ENCODE measurements around the gene RNF44. TPM values are rescaled to one million over a fixed set of nuclear protein-coding genes. Genes with fewer than 3 reads are reported as not detected.

Gene RNF44
- total RNA-seq, 1 donor from 2014 or later = 70.3 TPM

- DNase-seq (ENCODE audit: low spot score) = no peak
Observed at GRCh38 chr5:176521286-176521685, 15.9 kb downstream of the RNF44 start.

GRCh38 chr5:176519810-176520720, 17.1 kb downstream of the RNF44 start:
- intact Hi-C loops (cut with micrococcal nuclease) = no loop called here
- Mint-ChIP-seq H3K36me3 (ENCODE audit: low read depth) (no peaks in the 10 kb centered on the region), H3K9me3 (no peaks in the 10 kb centered on the region), H3K27me3 (ENCODE audit: low read depth) (no peaks in the 10 kb centered on the region), H3K4me3 (ENCODE audit: low read depth) (no peak overlapping the region), H3K27ac (no peak overlapping the region), H3K4me1 (ENCODE audit: low read depth) (peaks cover 12% of the 10 kb centered on the region)
- no peak for DNase-seq (ENCODE audit: low spot score)

More at GRCh38 chr5:176521286-176521685, 15.9 kb downstream of the RNF44 start:
- Mint-ChIP-seq H3K36me3 (ENCODE audit: low read depth) (peaks cover 5% of the 10 kb centered on the region), H3K4me3 (ENCODE audit: low read depth) (no peak overlapping the region), H3K9me3 (no peaks in the 10 kb centered on the region), H3K4me1 (ENCODE audit: low read depth) (peaks cover 9% of the 10 kb centered on the region), H3K27ac (no peak overlapping the region), H3K27me3 (ENCODE audit: low read depth) (no peaks in the 10 kb centered on the region)
- intact Hi-C loops (cut with micrococcal nuclease) = no loop called here

- intact Hi-C loops (cut with micrococcal nuclease) = no loop called here
- H3K27ac Mint-ChIP-seq = no peak overlapping the region
- H3K9me3 Mint-ChIP-seq = no peaks in the 10 kb centered on the region
- no peak for DNase-seq (ENCODE audit: low spot score)
- no peaks in the 10 kb centered on the region for H3K36me3 Mint-ChIP-seq (ENCODE audit: low read depth)
- H3K4me3 Mint-ChIP-seq (ENCODE audit: low read depth) = no peak overlapping the region
- H3K4me1 Mint-ChIP-seq (ENCODE audit: low read depth) = peaks cover 13% of the 10 kb centered on the region
- H3K27me3 Mint-ChIP-seq (ENCODE audit: low read depth) = no peaks in the 10 kb centered on the region
Observed at GRCh38 chr5:176517053-176517661, 20.0 kb downstream of the RNF44 start.

GRCh38 chr5:176515396-176515795, 21.8 kb downstream of the RNF44 start:
- Mint-ChIP-seq H3K36me3 (ENCODE audit: low read depth) (no peaks in the 10 kb centered on the region), H3K27me3 (ENCODE audit: low read depth) (no peaks in the 10 kb centered on the region), H3K4me3 (ENCODE audit: low read depth) (no peak overlapping the region), H3K9me3 (no peaks in the 10 kb centered on the region), H3K27ac (no peak overlapping the region), H3K4me1 (ENCODE audit: low read depth) (peaks cover 13% of the 10 kb centered on the region)
- intact Hi-C loops (cut with micrococcal nuclease) = no loop called here
- DNase-seq (ENCODE audit: low spot score) = no peak

- peaks cover 13% of the 10 kb centered on the region for H3K4me1 Mint-ChIP-seq (ENCODE audit: low read depth)
- H3K9me3 Mint-ChIP-seq = no peaks in the 10 kb centered on the region
- no peaks in the 10 kb centered on the region for H3K27me3 Mint-ChIP-seq (ENCODE audit: low read depth)
- no peak for DNase-seq (ENCODE audit: low spot score)
- H3K36me3 Mint-ChIP-seq (ENCODE audit: low read depth) = peaks cover 6% of the 10 kb centered on the region
- intact Hi-C loops (cut with micrococcal nuclease) = no loop called here
- H3K27ac Mint-ChIP-seq = no peak overlapping the region
- H3K4me3 Mint-ChIP-seq (ENCODE audit: low read depth) = no peak overlapping the region
Observed at GRCh38 chr5:176514244-176514950, 22.8 kb downstream of the RNF44 start.

- Mint-ChIP-seq H3K27ac (no peak overlapping the region), H3K9me3 (no peaks in the 10 kb centered on the region)
- intact Hi-C loops (cut with micrococcal nuclease) = no loop called here
Observed at GRCh38 chr5:176513788-176514187, 23.4 kb downstream of the RNF44 start.

GRCh38 chr5:176508603-176509002, 28.6 kb downstream of the RNF44 start:
- intact Hi-C loops (cut with micrococcal nuclease) = no loop called here
- Mint-ChIP-seq H3K36me3 (ENCODE audit: low read depth) (peaks cover 53% of the 10 kb centered on the region), H3K4me3 (ENCODE audit: low read depth) (no peak overlapping the region), H3K27me3 (ENCODE audit: low read depth) (no peaks in the 10 kb centered on the region), H3K9me3 (no peaks in the 10 kb centered on the region), H3K27ac (no peak overlapping the region), H3K4me1 (ENCODE audit: low read depth) (peaks cover 4% of the 10 kb centered on the region)
- DNase-seq (ENCODE audit: low spot score) = no peak

More at GRCh38 chr5:176513788-176514187, 23.4 kb downstream of the RNF44 start:
- peaks cover 13% of the 10 kb centered on the region for H3K4me1 Mint-ChIP-seq (ENCODE audit: low read depth)
- H3K4me3 Mint-ChIP-seq (ENCODE audit: low read depth) = no peak overlapping the region
- H3K27me3 Mint-ChIP-seq (ENCODE audit: low read depth) = no peaks in the 10 kb centered on the region
- H3K36me3 Mint-ChIP-seq (ENCODE audit: low read depth) = peaks cover 12% of the 10 kb centered on the region
- no peak for DNase-seq (ENCODE audit: low spot score)

GRCh38 chr5:176507911-176508310, 29.3 kb downstream of the RNF44 start:
- Mint-ChIP-seq H3K9me3 (no peaks in the 10 kb centered on the region), H3K27me3 (ENCODE audit: low read depth) (no peaks in the 10 kb centered on the region), H3K27ac (no peak overlapping the region)

GRCh38 chr5:176503496-176503895, 33.7 kb downstream of the RNF44 start:
- intact Hi-C loops (cut with micrococcal nuclease) = no loop called here
- no peak for DNase-seq (ENCODE audit: low spot score)
- H3K27me3 Mint-ChIP-seq (ENCODE audit: low read depth) = no peaks in the 10 kb centered on the region
- H3K9me3 Mint-ChIP-seq = no peaks in the 10 kb centered on the region
- no peak overlapping the region for H3K27ac Mint-ChIP-seq
- no peaks in the 10 kb centered on the region for H3K4me1 Mint-ChIP-seq (ENCODE audit: low read depth)
- H3K4me3 Mint-ChIP-seq (ENCODE audit: low read depth) = no peak overlapping the region
- peaks cover 78% of the 10 kb centered on the region for H3K36me3 Mint-ChIP-seq (ENCODE audit: low read depth)

More at GRCh38 chr5:176507911-176508310, 29.3 kb downstream of the RNF44 start:
- Mint-ChIP-seq H3K4me1 (ENCODE audit: low read depth) (peaks cover 2% of the 10 kb centered on the region), H3K4me3 (ENCODE audit: low read depth) (no peak overlapping the region), H3K36me3 (ENCODE audit: low read depth) (peaks cover 58% of the 10 kb centered on the region)
- intact Hi-C loops (cut with micrococcal nuclease) = no loop called here
- DNase-seq (ENCODE audit: low spot score) = no peak

GRCh38 chr5:176501333-176501732, 35.9 kb downstream of the RNF44 start:
- Mint-ChIP-seq H3K36me3 (ENCODE audit: low read depth) (peaks cover 77% of the 10 kb centered on the region), H3K9me3 (no peaks in the 10 kb centered on the region), H3K27me3 (ENCODE audit: low read depth) (no peaks in the 10 kb centered on the region), H3K4me1 (ENCODE audit: low read depth) (no peaks in the 10 kb centered on the region), H3K4me3 (ENCODE audit: low read depth) (no peak overlapping the region), H3K27ac (no peak overlapping the region)
- intact Hi-C loops (cut with micrococcal nuclease) = no loop called here
- no peak for DNase-seq (ENCODE audit: low spot score)

- no peak for DNase-seq (ENCODE audit: low spot score)
- H3K27ac Mint-ChIP-seq = no peak overlapping the region
- H3K36me3 Mint-ChIP-seq (ENCODE audit: low read depth) = peaks cover 81% of the 10 kb centered on the region
- no peaks in the 10 kb centered on the region for H3K27me3 Mint-ChIP-seq (ENCODE audit: low read depth)
- H3K9me3 Mint-ChIP-seq = no peaks in the 10 kb centered on the region
- intact Hi-C loops (cut with micrococcal nuclease) = no loop called here
- H3K4me3 Mint-ChIP-seq (ENCODE audit: low read depth) = no peak overlapping the region
- no peaks in the 10 kb centered on the region for H3K4me1 Mint-ChIP-seq (ENCODE audit: low read depth)
Observed at GRCh38 chr5:176500511-176500910, 36.7 kb downstream of the RNF44 start.

GRCh38 chr5:176499273-176499672, 37.9 kb downstream of the RNF44 start:
- Mint-ChIP-seq H3K27me3 (ENCODE audit: low read depth) (no peaks in the 10 kb centered on the region), H3K27ac (no peak overlapping the region), H3K36me3 (ENCODE audit: low read depth) (peaks cover 78% of the 10 kb centered on the region), H3K9me3 (no peaks in the 10 kb centered on the region), H3K4me1 (ENCODE audit: low read depth) (no peaks in the 10 kb centered on the region), H3K4me3 (ENCODE audit: low read depth) (no peak overlapping the region)
- intact Hi-C loops (cut with micrococcal nuclease) = no loop called here
- no peak for DNase-seq (ENCODE audit: low spot score)

- peaks cover 79% of the 10 kb centered on the region for H3K36me3 Mint-ChIP-seq (ENCODE audit: low read depth)
- H3K27ac Mint-ChIP-seq = no peak overlapping the region
- intact Hi-C loops (cut with micrococcal nuclease) = no loop called here
- no peaks in the 10 kb centered on the region for H3K9me3 Mint-ChIP-seq
- DNase-seq (ENCODE audit: low spot score) = no peak
- H3K4me1 Mint-ChIP-seq (ENCODE audit: low read depth) = peaks cover 1% of the 10 kb centered on the region
- no peak overlapping the region for H3K4me3 Mint-ChIP-seq (ENCODE audit: low read depth)
- H3K27me3 Mint-ChIP-seq (ENCODE audit: low read depth) = no peaks in the 10 kb centered on the region
Observed at GRCh38 chr5:176497852-176498251, 39.4 kb downstream of the RNF44 start.
